Fibroblast of skin of left quadriceps (primary cell): Measurements from ENCODE around the gene AOPEP.
A peak's percentile ranks its signal among the peaks of the same experiment; 100 is the strongest.

Experiments
- DNase-seq, 2 experiments: peaks; one replicate each; pipeline ENCODE4 v3.0.0-alpha.2; 2013; ENCODE audit warnings: low read depth in 2 of 2

The AOPEP gene

DNA sequence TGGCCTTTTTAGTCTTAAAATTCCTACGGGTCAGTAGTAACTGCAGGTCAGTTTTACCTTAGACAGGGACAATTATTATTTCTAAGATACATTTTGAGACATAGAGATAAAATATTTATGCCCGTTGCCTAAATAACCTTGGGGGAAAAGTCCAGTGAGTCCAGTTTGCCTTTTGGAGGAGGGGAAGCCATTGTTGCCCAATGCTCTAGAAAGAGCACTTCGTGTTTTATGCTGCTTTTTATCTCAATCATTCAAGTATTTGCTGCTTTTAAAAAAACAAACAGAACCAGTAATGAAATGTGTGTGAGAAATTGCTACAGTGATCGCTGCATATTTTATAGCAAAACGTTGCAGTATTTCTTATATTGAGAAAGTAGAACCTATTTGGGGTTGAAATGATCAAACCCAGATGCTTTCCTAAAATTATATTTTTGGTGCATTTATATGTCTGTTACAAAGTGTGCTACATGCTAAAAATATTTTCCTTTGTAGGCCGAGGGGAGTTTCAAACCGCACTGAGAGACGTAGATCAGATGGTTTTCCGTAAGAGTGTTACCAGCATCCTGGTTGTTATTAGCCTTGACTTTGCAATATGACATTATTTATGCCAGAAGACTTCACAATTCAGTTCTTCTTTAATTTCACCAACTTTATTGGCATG, 266.8 kb downstream of the AOPEP start:
- DNase-seq = peak; percentile 81 to 87

GRCh38 chr9:94993821-94994165, 267.3 kb downstream of the AOPEP start:
- DNase-seq = no peak

DNA sequence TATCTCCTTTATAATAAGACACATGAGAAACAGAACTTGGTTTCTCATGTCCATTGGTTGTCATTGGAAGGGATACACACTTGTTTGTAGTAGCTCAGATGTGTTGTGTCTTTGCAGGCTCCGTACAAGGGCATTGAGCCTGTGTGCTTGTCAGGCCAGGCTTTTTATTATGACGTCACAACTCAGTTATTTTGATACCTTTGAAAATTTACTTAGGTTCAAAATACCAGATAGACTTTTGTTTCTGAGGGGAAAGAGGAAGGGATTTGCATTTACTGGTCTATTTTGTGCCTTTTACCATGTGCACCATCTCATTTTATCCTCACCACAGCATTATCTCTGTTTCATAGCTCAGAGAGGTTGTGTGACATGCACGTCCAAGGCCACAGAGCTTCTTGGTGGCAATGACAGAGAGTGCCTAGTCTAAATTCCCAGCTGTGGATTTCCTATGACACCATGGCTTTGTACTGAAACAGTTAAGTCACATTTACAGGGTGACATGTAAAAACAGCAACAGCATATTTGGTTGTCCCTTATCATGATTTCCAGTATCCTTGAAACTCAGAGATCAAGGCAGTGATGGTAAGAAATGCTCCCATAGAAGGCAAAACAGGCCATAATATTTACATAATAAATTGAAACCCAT, 268.7 kb downstream of the AOPEP start:
- no peak for DNase-seq

DNA sequence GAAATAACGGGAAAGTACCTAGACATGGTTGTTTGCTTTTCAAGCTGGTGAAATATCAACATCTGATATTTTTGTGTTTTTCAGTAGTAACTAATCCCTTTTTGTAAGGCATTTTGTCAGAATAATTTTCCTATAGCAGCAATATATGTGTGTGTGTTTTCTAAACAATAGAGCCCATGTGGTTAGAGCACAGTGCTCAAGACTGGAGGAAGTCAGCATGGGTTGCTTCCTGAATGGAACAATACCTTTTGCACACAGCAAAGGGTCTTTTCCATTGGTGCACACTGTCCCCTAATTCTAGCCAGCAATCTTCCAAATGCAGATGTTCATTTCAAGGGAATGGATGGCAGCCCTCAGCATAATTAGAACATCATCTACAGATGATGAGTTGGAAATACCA, 270.1 kb downstream of the AOPEP start:
- DNase-seq = no peak

DNA sequence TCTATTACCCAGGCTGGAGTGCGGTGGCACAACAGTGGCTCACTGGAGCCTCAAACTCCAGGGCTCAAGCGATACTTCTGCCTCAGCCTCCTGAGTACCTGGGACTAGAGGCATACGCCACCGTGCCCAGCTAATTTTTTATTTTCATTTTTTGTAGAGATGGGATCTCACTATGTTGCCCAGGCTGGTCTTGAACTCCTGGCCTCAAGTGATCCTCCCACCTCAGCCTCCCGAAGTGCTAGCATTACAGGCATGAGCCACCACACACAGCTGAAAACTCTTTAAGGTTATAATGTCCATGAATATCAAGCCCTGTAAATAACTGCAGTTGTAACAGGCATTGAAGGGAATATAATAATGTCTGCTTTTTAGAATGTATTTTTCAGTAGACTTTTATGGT, 271.2 kb downstream of the AOPEP start:
- DNase-seq = no peak

DNA sequence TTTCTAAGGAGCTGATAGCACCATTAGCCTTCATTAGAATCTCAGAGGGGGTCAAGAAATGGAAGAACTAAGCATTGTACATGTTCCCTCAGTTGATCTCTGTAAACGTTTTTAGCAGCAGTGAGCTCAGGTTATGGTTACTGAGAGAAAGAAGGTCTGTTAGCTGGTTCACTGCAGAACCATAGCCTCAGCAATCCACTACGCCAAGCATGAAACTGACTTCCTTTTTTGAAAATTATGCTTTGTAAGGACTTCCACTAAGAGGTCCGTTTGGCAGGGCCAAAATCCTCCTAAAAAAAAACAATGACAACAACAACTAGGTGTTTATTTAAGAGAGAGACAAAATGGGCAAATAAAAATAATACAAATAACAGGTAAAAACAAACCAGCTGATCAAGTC, 273.3 kb downstream of the AOPEP start:
- no peak for DNase-seq

- no peak for DNase-seq
Observed at GRCh38 chr9:95000821-95001220, 274.3 kb downstream of the AOPEP start.

DNA sequence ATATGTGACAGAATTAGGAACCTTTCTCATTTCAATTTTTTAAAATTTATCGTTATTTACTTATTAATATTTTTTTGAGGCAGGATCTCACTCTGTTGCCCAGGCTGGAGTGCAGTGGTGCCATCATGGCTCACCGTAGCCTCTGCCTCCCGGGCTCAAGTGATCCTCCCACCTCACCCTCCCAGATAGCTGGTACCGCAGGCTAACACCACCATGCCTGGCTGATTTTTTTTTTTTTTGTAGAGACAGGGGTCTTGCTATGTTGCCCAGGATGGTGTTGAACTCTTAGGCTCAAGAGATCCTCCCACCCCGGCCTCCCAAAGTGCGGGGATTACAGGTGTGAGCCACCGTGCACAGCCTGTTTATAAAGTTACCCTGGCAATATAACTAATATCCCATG, 275.2 kb downstream of the AOPEP start:
- DNase-seq = no peak

DNA sequence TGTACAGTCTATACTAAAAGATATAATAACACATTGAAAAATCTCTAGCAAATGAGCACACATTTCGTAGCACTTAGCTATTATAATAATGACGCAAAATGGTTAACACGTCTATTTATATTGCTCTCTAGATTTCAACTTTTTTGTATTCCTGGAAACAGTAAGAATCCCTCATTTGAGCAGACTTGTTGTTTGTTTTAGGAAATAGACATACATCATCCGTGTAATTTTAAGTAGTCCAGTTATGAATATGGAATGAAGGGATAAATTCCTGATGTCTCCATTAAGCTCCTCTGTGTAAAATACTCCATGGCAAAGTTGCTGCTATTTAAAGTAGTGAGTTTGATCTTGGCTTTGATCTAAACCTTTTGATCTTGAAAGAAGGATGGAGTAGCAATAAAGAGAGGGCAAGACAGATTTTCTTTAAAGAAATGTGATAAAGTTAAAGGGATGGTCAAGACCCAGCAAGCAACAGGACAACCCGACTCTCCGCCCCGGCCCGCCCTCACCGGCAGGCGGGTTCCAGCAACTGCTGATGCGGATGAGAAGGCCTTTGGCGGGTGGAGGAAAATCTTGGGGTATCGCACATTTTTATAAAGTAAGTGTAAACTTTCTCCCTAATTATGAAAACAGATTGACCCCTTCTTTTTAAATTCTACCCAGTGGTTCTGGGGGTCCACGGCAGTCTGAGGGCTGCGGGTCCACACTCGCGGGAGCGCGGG, 277.4 kb downstream of the AOPEP start:
- DNase-seq = no peak

DNA sequence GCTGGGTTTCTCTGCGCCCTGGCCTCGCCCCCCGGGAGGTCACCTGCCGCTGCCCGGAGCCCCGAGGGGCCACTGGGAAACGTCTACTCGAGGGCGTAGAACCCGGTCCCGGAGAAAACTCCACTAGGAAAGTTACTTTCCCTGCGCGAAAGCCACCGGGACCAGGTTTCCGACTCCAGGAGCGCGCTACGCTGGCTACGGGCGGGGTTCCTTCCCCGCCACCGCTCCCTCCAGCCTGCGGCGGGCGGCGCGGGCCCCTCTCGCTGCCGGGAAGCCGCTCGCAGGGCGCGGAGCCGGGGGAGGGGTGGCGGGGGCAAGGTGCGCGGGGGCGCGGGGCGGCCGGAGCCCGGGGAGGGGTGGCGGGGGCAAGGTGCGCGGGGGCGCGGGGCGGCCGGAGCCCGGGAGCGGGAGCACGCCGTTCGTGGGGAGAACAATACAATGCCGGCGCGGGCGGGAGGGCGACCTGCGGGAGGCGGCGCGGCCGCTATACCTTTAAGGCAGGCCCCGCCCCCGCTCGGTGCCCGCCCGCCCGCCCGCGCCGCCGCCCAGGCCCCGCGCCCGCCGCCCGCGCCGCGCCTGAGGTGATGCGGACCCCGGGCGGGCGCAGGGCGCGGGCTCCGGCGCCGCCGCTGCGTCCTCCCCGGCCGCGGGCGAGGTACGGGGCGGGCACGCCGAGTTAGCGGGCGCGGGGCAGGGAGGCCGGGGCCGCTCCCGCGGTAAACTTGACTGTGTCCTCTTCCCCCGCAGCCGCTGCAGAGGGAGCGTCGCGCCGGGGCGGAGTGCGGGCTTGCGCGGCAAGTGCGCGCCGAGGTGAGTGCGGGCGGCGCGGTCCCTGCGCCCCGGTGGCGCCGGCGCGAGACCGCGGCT, 278.1 kb downstream of the AOPEP start:
- DNase-seq = no peak

DNA sequence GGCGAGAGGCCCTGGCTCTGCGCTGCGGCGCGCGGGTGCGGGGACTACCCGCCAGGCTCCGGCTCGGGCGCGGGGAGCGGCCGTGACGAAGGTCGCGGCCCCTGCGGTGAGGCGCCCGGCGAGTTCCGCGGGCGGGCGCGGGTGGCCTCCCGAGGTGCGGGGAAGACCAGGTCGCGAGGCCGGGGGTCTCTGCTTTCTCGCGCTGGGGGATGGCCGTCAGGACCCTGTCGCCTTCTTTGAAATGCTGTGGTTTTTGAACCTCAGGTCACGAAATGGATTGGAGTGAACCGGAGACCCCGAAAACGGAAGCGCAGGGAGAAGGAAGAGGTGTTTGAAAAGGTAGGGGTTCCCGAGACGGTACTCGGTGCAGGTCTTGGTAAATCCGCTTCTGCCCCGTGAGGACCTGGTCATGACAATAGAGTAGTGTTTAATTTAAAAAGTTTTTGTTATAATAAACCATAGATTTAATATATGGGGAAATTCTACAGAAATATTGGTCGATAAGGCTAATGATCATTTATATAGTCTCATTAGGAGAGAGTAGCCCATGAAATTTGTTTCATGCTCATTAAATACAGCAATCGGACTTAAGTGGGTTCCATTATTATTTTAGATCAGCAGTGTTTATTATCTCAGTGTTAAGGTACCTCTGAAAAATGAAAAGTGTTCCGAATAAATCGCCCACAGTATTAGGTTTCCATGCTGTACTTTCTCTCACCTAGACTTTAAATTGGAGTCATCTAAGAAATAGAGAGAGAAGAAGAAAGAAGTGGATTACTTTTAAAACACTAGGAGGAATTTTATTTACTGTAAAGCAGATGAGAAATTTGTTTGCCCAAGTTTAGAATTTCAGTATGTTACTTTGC, 279.0 kb downstream of the AOPEP start:
- no peak for DNase-seq

GRCh38 chr9:95007226-95007869, 280.8 kb downstream of the AOPEP start:
- DNase-seq = no peak

DNA sequence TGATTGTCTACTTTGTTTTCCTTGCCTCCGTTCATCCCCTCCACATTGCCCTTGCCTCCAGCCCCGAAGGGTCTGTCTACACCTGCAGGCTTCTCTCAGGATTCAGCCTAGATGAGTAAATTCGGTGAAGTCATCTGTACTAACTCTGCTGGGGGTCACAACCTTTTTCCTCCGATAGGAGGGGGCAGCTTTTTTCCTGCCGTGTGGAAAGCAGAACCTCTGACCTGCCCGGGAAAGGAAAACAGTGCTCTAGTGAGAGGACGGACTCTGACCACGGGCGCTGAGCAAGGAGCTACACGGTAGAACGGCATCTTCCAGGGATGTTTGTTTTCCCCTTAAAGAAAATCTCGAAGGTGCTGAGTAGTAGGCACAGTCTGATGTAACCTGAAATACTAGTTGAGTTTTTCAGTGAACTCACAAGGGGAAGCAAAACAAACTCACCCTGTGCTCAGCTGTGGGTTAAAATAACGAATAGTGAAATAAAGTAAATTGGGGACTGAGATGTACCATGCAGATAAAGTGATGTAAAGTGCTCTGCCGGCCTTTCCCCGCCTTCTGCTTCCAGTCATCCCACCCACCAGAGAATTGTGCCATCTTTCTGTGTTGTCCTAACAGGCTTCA, 281.8 kb downstream of the AOPEP start:
- DNase-seq = no peak

DNA sequence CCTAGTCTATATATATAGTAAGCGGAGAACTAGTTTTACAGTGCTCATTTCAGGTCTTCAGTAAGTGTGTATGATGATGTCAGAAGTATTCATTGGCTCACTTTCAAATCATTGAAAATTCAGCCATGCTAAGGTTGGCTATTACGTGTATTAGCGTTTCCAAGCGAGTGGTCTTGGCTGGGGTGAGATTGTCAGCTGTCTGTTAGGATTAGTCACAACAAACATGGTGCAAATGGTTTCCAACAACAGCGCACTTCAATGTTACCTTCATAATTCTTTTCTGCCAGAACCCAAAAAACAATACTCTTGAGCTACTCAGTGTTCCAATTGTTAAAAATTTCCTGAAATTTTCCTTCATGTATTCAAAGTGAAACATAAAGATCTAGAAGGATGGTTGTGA, 283.0 kb downstream of the AOPEP start:
- no peak for DNase-seq

GRCh38 chr9:95010431-95010838, 283.9 kb downstream of the AOPEP start:
- no peak for DNase-seq

- no peak for DNase-seq
Observed at GRCh38 chr9:95012035-95012708, 285.7 kb downstream of the AOPEP start.

DNA sequence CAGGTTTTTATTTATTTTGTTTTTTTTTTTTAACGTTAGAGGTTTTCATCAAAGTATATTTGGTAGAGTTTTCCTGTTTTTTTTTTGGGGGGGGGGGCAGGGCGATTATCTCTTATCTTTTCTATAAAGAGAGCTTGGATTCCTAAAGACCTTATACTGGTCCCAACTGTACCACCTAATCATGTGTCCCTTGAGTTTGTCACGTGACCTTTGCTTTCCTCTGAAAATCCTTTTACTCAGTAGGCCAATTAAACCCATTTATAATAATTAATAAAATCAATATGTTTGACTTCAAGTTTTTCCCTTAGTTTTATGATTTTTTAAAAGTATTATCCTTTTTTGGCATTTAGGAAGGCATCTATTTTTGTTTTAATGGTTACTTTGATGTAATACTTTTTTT, 286.4 kb downstream of the AOPEP start:
- DNase-seq = no peak

DNA sequence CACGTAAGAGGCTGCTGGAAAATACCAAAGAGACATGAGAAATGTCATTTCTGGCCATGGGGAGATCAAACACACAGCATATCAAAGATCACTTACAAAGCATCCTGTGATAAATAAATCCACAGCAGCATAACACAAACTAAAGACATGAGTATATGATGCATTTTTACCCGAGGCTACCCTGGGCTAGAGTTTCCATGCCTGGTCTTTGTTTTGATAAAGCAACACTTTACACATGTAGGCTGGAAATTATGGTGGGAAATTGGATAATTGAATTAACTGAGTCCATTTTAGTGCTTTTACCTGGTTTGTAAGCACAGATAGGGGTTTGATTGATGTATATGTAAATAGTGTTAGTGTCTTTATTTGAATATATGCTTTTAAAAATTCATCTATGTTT, 288.4 kb downstream of the AOPEP start:
- DNase-seq = no peak

DNA sequence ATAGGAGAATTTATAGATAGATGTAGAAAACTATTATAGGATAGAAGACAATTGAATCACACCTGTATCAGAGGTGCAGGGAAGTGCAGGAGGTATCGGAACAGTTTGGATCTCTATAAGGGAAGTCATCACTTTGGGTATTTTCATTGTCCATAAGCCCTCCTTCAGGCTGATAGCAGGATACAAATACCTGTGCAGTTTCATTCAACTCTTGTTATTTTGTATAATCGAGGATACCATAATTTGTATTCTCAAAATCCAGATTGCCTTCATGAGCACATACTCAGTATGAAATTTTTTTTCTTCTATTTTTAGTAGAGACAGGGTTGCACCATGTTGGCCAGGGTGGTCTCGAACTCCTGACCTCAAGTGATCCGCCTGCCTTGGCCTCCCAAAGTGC, 289.1 kb downstream of the AOPEP start:
- DNase-seq = no peak

GRCh38 chr9:95017062-95017461, 290.6 kb downstream of the AOPEP start:
- DNase-seq = no peak
